Sigmoid colon (tissue), 4 donors: ENCODE measurements around the gene PRR7.

ENCODE experiments used
- CTCF ChIP-seq, 4 experiments: fragments of 450-650 bp in 3 of 4; fragments of 200-600 bp in 1 of 4; IDR thresholded peaks; one replicate each; pipeline ENCODE4 v1.5.1; 2016 to 2019; ENCODE audit warnings: antibody characterized with exemption in 4 of 4, mild to moderate bottlenecking in 3 of 4, moderate library complexity in 2 of 4
- EP300 ChIP-seq, 4 donors: sonication (generic); formaldehyde crosslinking; IDR thresholded peaks; one replicate each; pipeline ENCODE4 v1.6.1; 2017; ENCODE audit warnings: antibody characterized with exemption in 4 of 4

- TF ChIP-seq EP300 (IDR thresholded peaks at IDR 0.05) (no peak), CTCF (IDR thresholded peaks at IDR 0.05) (no peak)
Measured at GRCh38 chr5:177503351-177504085, 56.9 kb downstream of the PRR7 start.
